ENCODE data around the gene GDAP2.

GDAP2 gene

GRCh38 chr1:117836069-117836468 lies 93.4 kb downstream of the GDAP2 start:
- DNase-seq: no peak

GRCh38 chr1:117834416-117834815 lies 95.0 kb downstream of the GDAP2 start:
- DNase-seq: no peak

- no peak for DNase-seq
These were observed 97.0 kb downstream of the GDAP2 start for GRCh38 chr1:117832453-117832852.

DNA sequence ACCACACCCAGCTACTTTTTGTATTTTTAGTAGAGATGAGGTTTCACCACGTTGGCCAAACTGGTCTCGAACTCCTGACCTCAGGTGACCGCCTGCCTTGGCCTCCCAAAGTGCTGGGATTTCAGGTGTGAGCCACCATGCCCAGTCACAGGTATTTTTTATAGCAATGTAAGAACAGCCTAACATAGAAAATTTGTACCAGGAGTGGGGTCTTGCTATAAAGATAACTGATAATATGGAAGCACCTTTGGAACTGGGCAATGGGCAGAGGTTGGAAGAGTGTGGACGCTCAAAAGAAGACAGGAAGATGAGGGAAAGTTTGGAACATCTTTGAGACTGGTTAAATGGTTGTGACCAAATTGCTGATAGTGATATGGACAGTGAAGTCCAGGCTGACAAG lies 99.2 kb downstream of the GDAP2 start:
- DNase-seq: no peak

- DNase-seq: peak; percentile 85
These were observed 101.2 kb downstream of the GDAP2 start for GRCh38 chr1:117828201-117828600.

DNA sequence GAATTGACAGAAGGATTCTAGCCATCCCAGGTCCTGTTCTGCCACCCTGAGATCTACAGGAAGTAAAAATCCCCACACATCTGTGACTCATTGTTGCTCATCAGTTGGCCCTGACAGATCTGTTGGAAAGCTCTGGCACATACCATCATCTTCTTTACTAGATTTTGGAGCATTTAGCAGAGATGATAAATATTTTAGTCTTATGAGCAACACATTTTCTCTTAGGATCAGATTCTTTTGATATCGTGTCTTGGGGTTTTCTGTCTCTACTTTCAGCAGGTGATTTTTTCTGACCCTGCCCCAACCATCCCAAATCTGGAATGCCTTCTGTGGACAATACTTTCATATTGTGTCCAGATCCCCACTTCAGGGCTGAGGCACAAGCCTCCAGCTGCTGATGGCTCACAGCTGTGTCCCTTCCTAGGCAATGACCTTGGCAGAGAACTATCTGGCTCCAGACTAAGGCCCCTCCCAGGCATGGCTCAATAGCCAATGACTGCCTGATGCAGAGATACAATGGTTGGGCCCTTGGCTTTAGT lies 102.8 kb downstream of the GDAP2 start:
- no peak for DNase-seq

DNA sequence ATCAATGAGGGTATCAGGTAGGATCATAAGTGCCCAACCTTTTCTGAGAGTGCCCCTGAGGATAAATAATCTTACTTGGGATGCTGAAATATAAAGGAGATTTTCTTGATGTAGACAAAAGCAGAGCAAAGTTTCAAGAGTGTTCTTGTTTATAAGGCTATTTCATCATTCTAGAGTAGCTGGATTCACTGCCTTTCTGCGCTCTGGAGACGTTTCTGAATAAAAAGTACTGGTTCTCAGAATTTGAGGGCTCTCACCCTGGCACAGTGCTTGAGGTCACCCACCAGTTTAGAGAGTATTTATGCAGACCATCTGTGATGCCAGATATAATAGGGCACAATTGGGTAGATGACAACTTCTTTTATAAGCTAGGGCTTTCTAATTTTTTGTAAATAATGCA lies 103.3 kb downstream of the GDAP2 start:
- DNase-seq: no peak

DNA sequence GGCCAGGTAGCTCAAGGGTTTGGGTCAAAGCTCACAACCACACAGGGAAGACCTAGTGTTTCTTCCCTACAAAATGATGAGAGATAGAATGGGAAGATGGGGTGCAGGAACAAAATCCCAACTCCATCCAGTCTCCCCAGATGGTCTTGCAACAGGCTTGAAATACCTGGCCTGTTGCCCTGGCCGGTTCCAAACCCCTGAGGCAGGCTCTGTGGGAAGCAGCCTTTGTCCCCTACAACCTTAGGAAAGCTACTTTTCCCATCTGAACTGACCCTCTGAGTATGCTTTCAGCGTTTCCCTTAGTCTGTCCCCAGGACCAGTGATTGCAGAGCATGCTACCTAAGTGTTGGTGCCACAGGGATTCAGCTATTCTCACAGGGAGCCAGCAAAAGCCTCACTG lies 104.0 kb downstream of the GDAP2 start:
- DNase-seq: no peak

DNA sequence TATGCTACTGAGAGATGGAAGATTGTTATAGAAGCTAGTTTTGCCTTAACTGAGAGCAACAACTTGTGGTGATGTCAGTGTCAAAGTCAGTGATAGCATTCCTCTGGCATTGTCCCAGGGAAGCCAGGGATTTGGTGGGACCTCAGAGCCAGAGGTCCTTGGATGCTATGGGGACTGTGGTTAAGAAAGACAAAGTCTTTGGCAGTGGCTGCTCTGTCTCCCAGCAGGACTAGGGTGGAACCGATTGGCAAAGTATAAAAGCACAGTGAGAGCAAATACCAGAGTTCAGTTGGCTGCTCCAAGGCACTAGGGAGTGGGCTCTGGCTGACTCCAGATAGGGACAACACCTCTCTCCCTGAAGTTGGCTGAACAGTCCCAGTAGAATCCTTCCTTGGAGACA lies 104.8 kb downstream of the GDAP2 start:
- no peak for DNase-seq

GRCh38 chr1:117821774-117822482 lies 107.5 kb downstream of the GDAP2 start:
- DNase-seq: no peak

- no peak for DNase-seq
These were observed 108.1 kb downstream of the GDAP2 start for GRCh38 chr1:117821382-117821755.

GRCh38 chr1:117820694-117821381 lies 108.6 kb downstream of the GDAP2 start:
- DNase-seq: no peak

- DNase-seq: no peak
These were observed 109.3 kb downstream of the GDAP2 start for GRCh38 chr1:117820096-117820495.

- no peak for DNase-seq
These were observed 110.1 kb downstream of the GDAP2 start for GRCh38 chr1:117819301-117819700.

GRCh38 chr1:117818456-117818855 lies 111.0 kb downstream of the GDAP2 start:
- DNase-seq: no peak

GRCh38 chr1:117817629-117818028 lies 111.8 kb downstream of the GDAP2 start:
- no peak for DNase-seq

- DNase-seq: no peak
These were observed 113.5 kb downstream of the GDAP2 start for GRCh38 chr1:117815926-117816325.

GRCh38 chr1:117814856-117815797 lies 114.3 kb downstream of the GDAP2 start:
- no peak for DNase-seq
